ENCODE data around the gene LRMDA.

The LRMDA gene

GRCh38 chr10:75441196-75441595, 9.8 kb downstream of the LRMDA start:
- no peaks in the 10 kb centered on the region for H3K79me1 ChIP-seq (replicated peaks; ENCODE audit: low read length, poor library complexity, severe bottlenecking)
- H2BK12ac ChIP-seq (ENCODE audit: low read length in 2 of 2) = no peak overlapping the region
- H3K27ac ChIP-seq (ENCODE audit: low read length, poor library complexity, severe bottlenecking) = no peak overlapping the region
- H3K9me3 ChIP-seq (ENCODE audit: control insufficient read depth, low read length) = peaks cover 32% of the 10 kb centered on the region
- peaks cover 0 to 23% of the 10 kb centered on the region in 2 experiments for H3K36me3 ChIP-seq (ENCODE audit: control insufficient read depth in 1 of 2, insufficient read depth in 2 of 2, low read depth in 1 of 2, low read length in 2 of 2)
- no peak overlapping the region for H3K9ac ChIP-seq (ENCODE audit: low read length)
- peak overlapping the region; percentile 40 for H4K91ac ChIP-seq (ENCODE audit: low read length)
- no peak overlapping the region for H3K4ac ChIP-seq (ENCODE audit: low read depth in 1 of 2, low read length in 2 of 2)
- WGBS = 94% methylated on average over 3 of the region's 4 CpGs
- no peaks in the 10 kb centered on the region for H3K4me1 ChIP-seq (ENCODE audit: control insufficient read depth, insufficient read depth, low read depth, low read length)
- no peak overlapping the region for H3K4me3 ChIP-seq (ENCODE audit: insufficient read depth in 1 of 2, low read depth in 1 of 2, low read length in 2 of 2)
- H3K4me2 ChIP-seq (ENCODE audit: low read length, poor library complexity, severe bottlenecking) = no peak overlapping the region
- H2AFZ ChIP-seq (ENCODE audit: low read depth, low read length) = no peak overlapping the region
- no peak for DNase-seq
- no peak overlapping the region for H4K8ac ChIP-seq (ENCODE audit: low read length)
- no peak overlapping the region for H2BK15ac ChIP-seq (ENCODE audit: low read depth, poor library complexity, severe bottlenecking)
- H3K27me3 ChIP-seq (ENCODE audit: control insufficient read depth in 1 of 2, insufficient read depth in 1 of 2, low read length in 2 of 2) = peaks cover 0 to 3% of the 10 kb centered on the region in 2 experiments
- H3K23ac ChIP-seq (ENCODE audit: low read length in 2 of 2) = no peak overlapping the region
- no peak overlapping the region for H2BK120ac ChIP-seq (ENCODE audit: low read depth, low read length)
- no peak overlapping the region for H3K18ac ChIP-seq (ENCODE audit: low read depth in 1 of 2, low read length in 2 of 2)
- no peak overlapping the region for H2AK5ac ChIP-seq (ENCODE audit: low read length, severe bottlenecking)
- no peak overlapping the region for H3K14ac ChIP-seq (ENCODE audit: low read length in 2 of 2)
- H2BK5ac ChIP-seq (ENCODE audit: low read depth, low read length, poor library complexity, severe bottlenecking) = no peak overlapping the region

DNA sequence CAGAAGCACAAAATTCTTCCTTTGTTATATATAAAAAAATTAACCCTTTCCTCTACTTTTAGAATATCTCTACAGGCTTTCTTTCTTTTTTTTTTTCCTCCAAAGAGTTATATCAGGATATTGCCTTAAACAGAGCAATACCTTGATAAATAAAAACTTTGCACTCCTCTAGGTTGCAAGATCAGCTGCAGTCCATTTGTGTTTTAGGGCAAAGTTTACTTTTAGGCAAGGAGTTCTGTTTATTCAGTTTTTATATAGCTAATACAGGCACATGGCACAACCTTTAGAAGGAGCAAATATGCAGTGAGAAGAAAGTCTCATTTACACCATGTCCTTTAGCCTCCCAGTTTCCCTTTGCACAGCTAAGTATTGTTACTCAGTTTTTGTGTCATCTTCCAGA, 10.3 kb downstream of the LRMDA start:
- Histone ChIP-seq H2AK5ac (ENCODE audit: low read length, severe bottlenecking) (no peak overlapping the region), H4K91ac (ENCODE audit: low read length) (no peak overlapping the region), H3K14ac (ENCODE audit: low read length in 2 of 2) (no peak overlapping the region), H3K4me3 (ENCODE audit: insufficient read depth in 1 of 2, low read depth in 1 of 2, low read length in 2 of 2) (no peak overlapping the region), H3K4me2 (ENCODE audit: low read length, poor library complexity, severe bottlenecking) (no peak overlapping the region), H2BK5ac (ENCODE audit: low read depth, low read length, poor library complexity, severe bottlenecking) (no peak overlapping the region), H3K9ac (ENCODE audit: low read length) (no peak overlapping the region), H3K4ac (ENCODE audit: low read depth in 1 of 2, low read length in 2 of 2) (no peak overlapping the region), H3K79me1 (replicated peaks; ENCODE audit: low read length, poor library complexity, severe bottlenecking) (no peaks in the 10 kb centered on the region), H2BK15ac (ENCODE audit: low read depth, poor library complexity, severe bottlenecking) (no peak overlapping the region), H3K27me3 (ENCODE audit: control insufficient read depth in 1 of 2, insufficient read depth in 1 of 2, low read length in 2 of 2) (peaks cover 0 to 3% of the 10 kb centered on the region in 2 experiments), H3K18ac (ENCODE audit: low read depth in 1 of 2, low read length in 2 of 2) (no peak overlapping the region), H2AFZ (ENCODE audit: low read depth, low read length) (no peak overlapping the region), H2BK12ac (ENCODE audit: low read length in 2 of 2) (no peak overlapping the region), H3K36me3 (ENCODE audit: control insufficient read depth in 1 of 2, insufficient read depth in 2 of 2, low read depth in 1 of 2, low read length in 2 of 2) (peaks cover 0 to 23% of the 10 kb centered on the region in 2 experiments), H3K23ac (ENCODE audit: low read length in 2 of 2) (no peak overlapping the region), H2BK120ac (ENCODE audit: low read depth, low read length) (no peak overlapping the region), H3K27ac (ENCODE audit: low read length, poor library complexity, severe bottlenecking) (no peak overlapping the region), H3K4me1 (ENCODE audit: control insufficient read depth, insufficient read depth, low read depth, low read length) (no peaks in the 10 kb centered on the region), H4K8ac (ENCODE audit: low read length) (no peak overlapping the region), H3K9me3 (ENCODE audit: control insufficient read depth, low read length) (peaks cover 37% of the 10 kb centered on the region)
- no peak for DNase-seq

DNA sequence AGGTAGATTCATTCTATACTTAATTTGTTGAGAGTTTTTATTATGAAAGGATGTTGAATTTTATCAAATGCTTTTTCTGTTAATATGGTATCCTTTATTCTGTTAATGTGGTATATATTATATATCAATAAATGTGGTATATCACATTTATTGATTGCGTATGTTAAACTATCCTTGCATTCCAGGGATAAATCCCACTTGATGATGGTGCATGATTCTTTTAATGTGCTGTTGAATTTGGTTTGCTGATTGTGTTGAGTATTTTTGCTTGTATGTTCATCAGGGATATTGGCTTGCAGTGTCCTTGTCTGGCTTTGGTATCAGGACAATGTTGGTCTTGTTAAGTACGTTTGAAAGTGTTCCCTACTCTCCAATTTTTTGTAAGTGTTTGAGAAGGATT, 11.9 kb downstream of the LRMDA start:
- no peak overlapping the region for H3K23ac ChIP-seq (ENCODE audit: low read length in 2 of 2)
- no peak overlapping the region for H4K8ac ChIP-seq (ENCODE audit: low read length)
- WGBS = 95% methylated on average over 2 of the region's 2 CpGs

GRCh38 chr10:75444781-75445386, 13.5 kb downstream of the LRMDA start:
- no peak overlapping the region for H3K14ac ChIP-seq (ENCODE audit: low read length in 2 of 2)

More for the DNA sequence above, 11.9 kb downstream of the LRMDA start:
- no peaks in the 10 kb centered on the region for H3K4me1 ChIP-seq (ENCODE audit: control insufficient read depth, insufficient read depth, low read depth, low read length)
- H3K18ac ChIP-seq (ENCODE audit: low read depth in 1 of 2, low read length in 2 of 2) = no peak overlapping the region
- no peak overlapping the region for H3K14ac ChIP-seq (ENCODE audit: low read length in 2 of 2)
- no peak overlapping the region for H3K4me2 ChIP-seq (ENCODE audit: low read length, poor library complexity, severe bottlenecking)
- H2BK15ac ChIP-seq (ENCODE audit: low read depth, poor library complexity, severe bottlenecking) = no peak overlapping the region
- no peak for DNase-seq
- H2BK12ac ChIP-seq (ENCODE audit: low read length in 2 of 2) = no peak overlapping the region
- H2AK5ac ChIP-seq (ENCODE audit: low read length, severe bottlenecking) = no peak overlapping the region
- no peak overlapping the region for H2BK5ac ChIP-seq (ENCODE audit: low read depth, low read length, poor library complexity, severe bottlenecking)
- no peak overlapping the region for H3K27ac ChIP-seq (ENCODE audit: low read length, poor library complexity, severe bottlenecking)
- no peak overlapping the region for H2AFZ ChIP-seq (ENCODE audit: low read depth, low read length)
- peaks cover 38% of the 10 kb centered on the region for H3K9me3 ChIP-seq (ENCODE audit: control insufficient read depth, low read length)
- H3K9ac ChIP-seq (ENCODE audit: low read length) = no peak overlapping the region
- H3K36me3 ChIP-seq (ENCODE audit: control insufficient read depth in 1 of 2, insufficient read depth in 2 of 2, low read depth in 1 of 2, low read length in 2 of 2) = peaks cover 0 to 20% of the 10 kb centered on the region in 2 experiments
- H3K4me3 ChIP-seq (ENCODE audit: insufficient read depth in 1 of 2, low read depth in 1 of 2, low read length in 2 of 2) = no peak overlapping the region
- H3K4ac ChIP-seq (ENCODE audit: low read depth in 1 of 2, low read length in 2 of 2) = no peak overlapping the region
- H3K79me1 ChIP-seq (replicated peaks; ENCODE audit: low read length, poor library complexity, severe bottlenecking) = no peaks in the 10 kb centered on the region
- H3K27me3 ChIP-seq (ENCODE audit: control insufficient read depth in 1 of 2, insufficient read depth in 1 of 2, low read length in 2 of 2) = peaks cover 0 to 2% of the 10 kb centered on the region in 2 experiments
- no peak overlapping the region for H2BK120ac ChIP-seq (ENCODE audit: low read depth, low read length)
- H4K91ac ChIP-seq (ENCODE audit: low read length) = no peak overlapping the region

More at GRCh38 chr10:75444781-75445386, 13.5 kb downstream of the LRMDA start:
- Histone ChIP-seq H3K4me1 (ENCODE audit: control insufficient read depth, insufficient read depth, low read depth, low read length) (no peaks in the 10 kb centered on the region), H3K36me3 (ENCODE audit: control insufficient read depth in 1 of 2, insufficient read depth in 2 of 2, low read depth in 1 of 2, low read length in 2 of 2) (peaks cover 0 to 7% of the 10 kb centered on the region in 2 experiments), H3K27ac (ENCODE audit: low read length, poor library complexity, severe bottlenecking) (no peak overlapping the region), H2BK5ac (ENCODE audit: low read depth, low read length, poor library complexity, severe bottlenecking) (no peak overlapping the region), H2BK120ac (ENCODE audit: low read depth, low read length) (no peak overlapping the region), H2AK5ac (ENCODE audit: low read length, severe bottlenecking) (no peak overlapping the region), H3K27me3 (ENCODE audit: control insufficient read depth in 1 of 2, insufficient read depth in 1 of 2, low read length in 2 of 2) (peaks cover 0 to 13% of the 10 kb centered on the region in 2 experiments), H2BK12ac (ENCODE audit: low read length in 2 of 2) (no peak overlapping the region), H3K9me3 (ENCODE audit: control insufficient read depth, low read length) (peaks cover 38% of the 10 kb centered on the region), H2BK15ac (ENCODE audit: low read depth, poor library complexity, severe bottlenecking) (peak overlapping the region; percentile 23), H3K9ac (ENCODE audit: low read length) (no peak overlapping the region), H3K4me2 (ENCODE audit: low read length, poor library complexity, severe bottlenecking) (no peak overlapping the region), H2AFZ (ENCODE audit: low read depth, low read length) (no peak overlapping the region), H4K91ac (ENCODE audit: low read length) (no peak overlapping the region), H3K18ac (ENCODE audit: low read depth in 1 of 2, low read length in 2 of 2) (no peak overlapping the region), H4K8ac (ENCODE audit: low read length) (no peak overlapping the region), H3K4me3 (ENCODE audit: insufficient read depth in 1 of 2, low read depth in 1 of 2, low read length in 2 of 2) (no peak overlapping the region), H3K4ac (ENCODE audit: low read depth in 1 of 2, low read length in 2 of 2) (no peak overlapping the region), H3K23ac (ENCODE audit: low read length in 2 of 2) (no peak overlapping the region), H3K79me1 (replicated peaks; ENCODE audit: low read length, poor library complexity, severe bottlenecking) (no peaks in the 10 kb centered on the region)
- DNase-seq = no peak
- WGBS = 18% methylated on average over 2 of the region's 3 CpGs

Measured in mesenchymal stem cell (in vitro differentiated cells and primary cell).